ENCODE results near the gene MAGI3.

MAGI3 gene

GRCh38 chr1:113647164-113647563, 256.8 kb downstream of the MAGI3 start:
- DNase-seq (ENCODE audit: low read depth in 2 of 2, low spot score in 1 of 2) = no peak

- DNase-seq (ENCODE audit: low read depth in 2 of 2, low spot score in 1 of 2) = no peak
These were observed 258.2 kb downstream of the MAGI3 start for GRCh38 chr1:113648478-113648877.

GRCh38 chr1:113652771-113653170, 262.5 kb downstream of the MAGI3 start:
- no peak for DNase-seq (ENCODE audit: low read depth in 2 of 2, low spot score in 1 of 2)

- DNase-seq (ENCODE audit: low read depth in 2 of 2, low spot score in 1 of 2) = no peak
These were observed 263.4 kb downstream of the MAGI3 start for GRCh38 chr1:113653741-113654140.

GRCh38 chr1:113654883-113655282, 264.6 kb downstream of the MAGI3 start:
- DNase-seq (ENCODE audit: low read depth in 2 of 2, low spot score in 1 of 2) = no peak

- DNase-seq (ENCODE audit: low read depth in 2 of 2, low spot score in 1 of 2) = no peak
These were observed 266.8 kb downstream of the MAGI3 start for GRCh38 chr1:113657126-113657525.

GRCh38 chr1:113657556-113658063, 267.3 kb downstream of the MAGI3 start:
- no peak for DNase-seq (ENCODE audit: low read depth in 2 of 2, low spot score in 1 of 2)

- DNase-seq (ENCODE audit: low read depth in 2 of 2, low spot score in 1 of 2) = no peak
These were observed 268.7 kb downstream of the MAGI3 start for GRCh38 chr1:113659035-113659434.

GRCh38 chr1:113659556-113659955, 269.2 kb downstream of the MAGI3 start:
- no peak for DNase-seq (ENCODE audit: low read depth in 2 of 2, low spot score in 1 of 2)

- no peak for DNase-seq (ENCODE audit: low read depth in 2 of 2, low spot score in 1 of 2)
These were observed 269.8 kb downstream of the MAGI3 start for GRCh38 chr1:113660088-113660487.

- no peak for DNase-seq (ENCODE audit: low read depth in 2 of 2, low spot score in 1 of 2)
These were observed 271.8 kb downstream of the MAGI3 start for GRCh38 chr1:113662101-113662500.

- no peak for DNase-seq (ENCODE audit: low read depth in 2 of 2, low spot score in 1 of 2)
These were observed 273.0 kb downstream of the MAGI3 start for GRCh38 chr1:113663165-113663951.

- no peak for DNase-seq (ENCODE audit: low read depth in 2 of 2, low spot score in 1 of 2)
These were observed 274.8 kb downstream of the MAGI3 start for GRCh38 chr1:113665071-113665470.

- no peak for DNase-seq (ENCODE audit: low read depth in 2 of 2, low spot score in 1 of 2)
These were observed 275.8 kb downstream of the MAGI3 start for GRCh38 chr1:113666126-113666525.

- no peak for DNase-seq (ENCODE audit: low read depth in 2 of 2, low spot score in 1 of 2)
These were observed 279.7 kb downstream of the MAGI3 start for GRCh38 chr1:113669988-113670387.

- DNase-seq (ENCODE audit: low read depth in 2 of 2, low spot score in 1 of 2) = no peak
These were observed 280.3 kb downstream of the MAGI3 start for GRCh38 chr1:113670650-113671049.

GRCh38 chr1:113672491-113672890, 282.2 kb downstream of the MAGI3 start:
- no peak for DNase-seq (ENCODE audit: low read depth in 2 of 2, low spot score in 1 of 2)

GRCh38 chr1:113674591-113674990, 284.3 kb downstream of the MAGI3 start:
- no peak for DNase-seq (ENCODE audit: low read depth in 2 of 2, low spot score in 1 of 2)

- DNase-seq (ENCODE audit: low read depth in 2 of 2, low spot score in 1 of 2) = no peak
These were observed 285.0 kb downstream of the MAGI3 start for GRCh38 chr1:113675302-113675701.

- DNase-seq (ENCODE audit: low read depth in 2 of 2, low spot score in 1 of 2) = no peak
These were observed 286.2 kb downstream of the MAGI3 start for GRCh38 chr1:113676524-113676923.

- DNase-seq (ENCODE audit: low read depth in 2 of 2, low spot score in 1 of 2) = no peak
These were observed 287.2 kb downstream of the MAGI3 start for GRCh38 chr1:113677250-113678158.

- no peak for DNase-seq (ENCODE audit: low read depth in 2 of 2, low spot score in 1 of 2)
These were observed 287.8 kb downstream of the MAGI3 start for GRCh38 chr1:113678159-113678469.
